Measurements from ENCODE around the gene CAP1. TPM values are rescaled to one million over a fixed set of nuclear protein-coding genes. Genes with fewer than 3 reads are reported as not detected.
A peak's percentile ranks its signal among the peaks of the same experiment; 100 is the strongest.

CAP1 gene
- total and polyA plus RNA-seq, 2 of the 13 experiments (the other 11 are each of a cell fraction or from before 2014, with no cell fraction given), result 174 to 195 TPM

DNA sequence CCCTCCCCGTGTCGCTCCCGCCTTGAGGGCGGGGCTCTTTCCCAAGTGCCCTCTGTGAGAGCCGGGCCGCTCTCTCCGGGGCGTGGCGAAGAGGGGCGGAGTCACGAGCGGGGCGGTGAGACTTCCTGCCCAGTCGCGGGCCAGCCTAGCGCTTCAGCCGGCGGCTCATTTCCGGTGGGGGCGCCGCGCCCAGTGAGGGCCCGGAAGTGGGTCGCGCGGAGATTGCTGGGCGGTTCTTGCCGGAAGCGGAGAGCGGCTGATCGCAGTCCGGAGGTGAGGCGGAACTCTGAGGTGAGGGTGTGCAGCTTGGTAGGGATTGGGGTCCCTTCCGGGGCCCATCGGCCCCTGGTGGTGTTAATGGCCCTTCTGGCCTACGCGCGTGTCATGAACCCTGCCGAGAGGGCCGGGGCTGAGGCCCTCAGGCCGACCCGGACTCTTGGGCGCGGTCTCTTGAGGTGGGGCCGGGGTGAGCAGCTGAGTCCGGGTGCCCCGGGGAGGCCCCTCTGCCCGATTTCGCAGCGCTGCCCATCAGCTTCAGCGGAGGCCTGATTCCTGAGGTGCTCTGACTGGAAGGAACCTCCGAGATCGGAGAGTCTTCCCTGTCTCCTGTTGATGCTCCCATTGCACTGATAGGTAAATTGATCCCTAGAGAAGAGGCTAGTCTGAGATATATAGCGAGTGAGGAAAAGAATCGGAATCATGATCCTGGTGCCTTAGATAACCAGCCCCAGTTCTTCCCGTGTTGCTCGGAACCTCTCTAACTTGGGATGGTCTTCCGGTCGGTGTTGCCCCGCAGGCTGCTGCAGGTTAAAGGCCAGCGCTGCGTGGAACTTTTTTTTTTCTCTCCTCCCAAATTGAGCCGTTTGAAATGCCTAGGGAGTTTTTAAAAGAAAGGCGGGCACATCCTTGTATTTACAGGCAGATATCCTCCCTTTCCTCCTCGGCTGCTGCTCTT, at the start of gene CAP1 (continued):
- TF ChIP-seq, protein P1, sequence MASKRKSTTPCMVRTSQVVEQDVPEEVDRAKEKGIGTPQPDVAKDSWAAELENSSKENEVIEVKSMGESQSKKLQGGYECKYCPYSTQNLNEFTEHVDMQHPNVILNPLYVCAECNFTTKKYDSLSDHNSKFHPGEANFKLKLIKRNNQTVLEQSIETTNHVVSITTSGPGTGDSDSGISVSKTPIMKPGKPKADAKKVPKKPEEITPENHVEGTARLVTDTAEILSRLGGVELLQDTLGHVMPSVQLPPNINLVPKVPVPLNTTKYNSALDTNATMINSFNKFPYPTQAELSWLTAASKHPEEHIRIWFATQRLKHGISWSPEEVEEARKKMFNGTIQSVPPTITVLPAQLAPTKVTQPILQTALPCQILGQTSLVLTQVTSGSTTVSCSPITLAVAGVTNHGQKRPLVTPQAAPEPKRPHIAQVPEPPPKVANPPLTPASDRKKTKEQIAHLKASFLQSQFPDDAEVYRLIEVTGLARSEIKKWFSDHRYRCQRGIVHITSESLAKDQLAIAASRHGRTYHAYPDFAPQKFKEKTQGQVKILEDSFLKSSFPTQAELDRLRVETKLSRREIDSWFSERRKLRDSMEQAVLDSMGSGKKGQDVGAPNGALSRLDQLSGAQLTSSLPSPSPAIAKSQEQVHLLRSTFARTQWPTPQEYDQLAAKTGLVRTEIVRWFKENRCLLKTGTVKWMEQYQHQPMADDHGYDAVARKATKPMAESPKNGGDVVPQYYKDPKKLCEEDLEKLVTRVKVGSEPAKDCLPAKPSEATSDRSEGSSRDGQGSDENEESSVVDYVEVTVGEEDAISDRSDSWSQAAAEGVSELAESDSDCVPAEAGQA (IDR thresholded peaks at IDR 0.05; ENCODE audit: low read depth), result 0 out of 2 replicates have a peak, but pooled peaks have one; percentile 22
- TF ChIP-seq, protein P1 (CRISPR knock-in tag; IDR thresholded peaks at IDR 0.05; ENCODE audit: borderline replicate concordance), result no peak; the same call in 1 of the 2 replicates
- TF ChIP-seq ZNF713 (CRISPR knock-in tag; IDR thresholded peaks at IDR 0.05), result peak; percentile 84
- no peak for TF ChIP-seq ZNF775 (CRISPR knock-in tag; IDR thresholded peaks at IDR 0.05; ENCODE audit: borderline replicate concordance)
- no peak for TF ChIP-seq NPAS2 (CRISPR knock-in tag; IDR thresholded peaks at IDR 0.05; ENCODE audit: borderline replicate concordance)
- TF ChIP-seq KDM4B (CRISPR knock-in tag; IDR thresholded peaks at IDR 0.05), result 0 out of 2 replicates have a peak, but pooled peaks have one; percentile 16
- TF ChIP-seq ZNF496 (CRISPR knock-in tag; IDR thresholded peaks at IDR 0.05; ENCODE audit: insufficient replicate concordance), result no peak
- TF ChIP-seq ISL2 (CRISPR knock-in tag; IDR thresholded peaks at IDR 0.05), result no peak
- TF ChIP-seq, protein P2, sequence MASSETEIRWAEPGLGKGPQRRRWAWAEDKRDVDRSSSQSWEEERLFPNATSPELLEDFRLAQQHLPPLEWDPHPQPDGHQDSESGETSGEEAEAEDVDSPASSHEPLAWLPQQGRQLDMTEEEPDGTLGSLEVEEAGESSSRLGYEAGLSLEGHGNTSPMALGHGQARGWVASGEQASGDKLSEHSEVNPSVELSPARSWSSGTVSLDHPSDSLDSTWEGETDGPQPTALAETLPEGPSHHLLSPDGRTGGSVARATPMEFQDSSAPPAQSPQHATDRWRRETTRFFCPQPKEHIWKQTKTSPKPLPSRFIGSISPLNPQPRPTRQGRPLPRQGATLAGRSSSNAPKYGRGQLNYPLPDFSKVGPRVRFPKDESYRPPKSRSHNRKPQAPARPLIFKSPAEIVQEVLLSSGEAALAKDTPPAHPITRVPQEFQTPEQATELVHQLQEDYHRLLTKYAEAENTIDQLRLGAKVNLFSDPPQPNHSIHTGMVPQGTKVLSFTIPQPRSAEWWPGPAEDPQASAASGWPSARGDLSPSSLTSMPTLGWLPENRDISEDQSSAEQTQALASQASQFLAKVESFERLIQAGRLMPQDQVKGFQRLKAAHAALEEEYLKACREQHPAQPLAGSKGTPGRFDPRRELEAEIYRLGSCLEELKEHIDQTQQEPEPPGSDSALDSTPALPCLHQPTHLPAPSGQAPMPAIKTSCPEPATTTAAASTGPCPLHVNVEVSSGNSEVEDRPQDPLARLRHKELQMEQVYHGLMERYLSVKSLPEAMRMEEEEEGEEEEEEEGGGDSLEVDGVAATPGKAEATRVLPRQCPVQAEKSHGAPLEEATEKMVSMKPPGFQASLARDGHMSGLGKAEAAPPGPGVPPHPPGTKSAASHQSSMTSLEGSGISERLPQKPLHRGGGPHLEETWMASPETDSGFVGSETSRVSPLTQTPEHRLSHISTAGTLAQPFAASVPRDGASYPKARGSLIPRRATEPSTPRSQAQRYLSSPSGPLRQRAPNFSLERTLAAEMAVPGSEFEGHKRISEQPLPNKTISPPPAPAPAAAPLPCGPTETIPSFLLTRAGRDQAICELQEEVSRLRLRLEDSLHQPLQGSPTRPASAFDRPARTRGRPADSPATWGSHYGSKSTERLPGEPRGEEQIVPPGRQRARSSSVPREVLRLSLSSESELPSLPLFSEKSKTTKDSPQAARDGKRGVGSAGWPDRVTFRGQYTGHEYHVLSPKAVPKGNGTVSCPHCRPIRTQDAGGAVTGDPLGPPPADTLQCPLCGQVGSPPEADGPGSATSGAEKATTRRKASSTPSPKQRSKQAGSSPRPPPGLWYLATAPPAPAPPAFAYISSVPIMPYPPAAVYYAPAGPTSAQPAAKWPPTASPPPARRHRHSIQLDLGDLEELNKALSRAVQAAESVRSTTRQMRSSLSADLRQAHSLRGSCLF (CRISPR knock-in tag; IDR thresholded peaks at IDR 0.05; ENCODE audit: borderline replicate concordance), result 0 out of 2 replicates have a peak, but pooled peaks have one; percentile 25
- TF ChIP-seq ZNF616 (CRISPR knock-in tag; IDR thresholded peaks at IDR 0.05; ENCODE audit: low read depth), result no peak
- no peak for TF ChIP-seq ZNF121 (CRISPR knock-in tag; IDR thresholded peaks at IDR 0.05)
- 0 out of 2 replicates have a peak, but pooled peaks have one; percentile 37 for TF ChIP-seq DNMT3B (CRISPR knock-in tag; conservative IDR thresholded peaks at IDR 0.05)
- TF ChIP-seq, protein P3, sequence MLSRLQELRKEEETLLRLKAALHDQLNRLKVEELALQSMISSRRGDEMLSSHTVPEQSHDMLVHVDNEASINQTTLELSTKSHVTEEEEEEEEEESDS (CRISPR knock-in tag; IDR thresholded peaks at IDR 0.05; ENCODE audit: borderline replicate concordance), result no peak
- TF ChIP-seq, protein P4, sequence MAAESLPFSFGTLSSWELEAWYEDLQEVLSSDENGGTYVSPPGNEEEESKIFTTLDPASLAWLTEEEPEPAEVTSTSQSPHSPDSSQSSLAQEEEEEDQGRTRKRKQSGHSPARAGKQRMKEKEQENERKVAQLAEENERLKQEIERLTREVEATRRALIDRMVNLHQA (CRISPR knock-in tag; IDR thresholded peaks at IDR 0.05), result no peak
- TF ChIP-seq ZBTB3 (CRISPR knock-in tag; IDR thresholded peaks at IDR 0.05; ENCODE audit: borderline replicate concordance, low read depth), result no peak; the same call in 1 of the 2 replicates
- no peak for TF ChIP-seq IRX3 (CRISPR knock-in tag; IDR thresholded peaks at IDR 0.05; ENCODE audit: borderline replicate concordance, low read depth)
